Medulla oblongata (tissue), 1 donor: ENCODE measurements around the gene ZRSR2.
A peak's percentile ranks its signal among the peaks of the same experiment; 100 is the strongest.
"Not testable (repeated sequence)": the region's sequence is repeated elsewhere in the genome, so short reads cannot be mapped to it uniquely, and the experiment has no call there.

Experiments used
- DNase-seq: peaks from one replicate; pipeline ENCODE4 v3.0.0-alpha.2; 2015; ENCODE audit errors: extremely low spot score

Gene ZRSR2

GRCh38 chrX:15797707-15798106 is 7.4 kb downstream of the ZRSR2 start:
- DNase-seq: no peak

- no peak for DNase-seq
Measured at GRCh38 chrX:15804563-15804962, 14.3 kb downstream of the ZRSR2 start.

GRCh38 chrX:15808254-15808653 is 18.0 kb downstream of the ZRSR2 start:
- DNase-seq: no peak

GRCh38 chrX:15812192-15812938 is 22.1 kb downstream of the ZRSR2 start:
- no peak for DNase-seq

GRCh38 chrX:15813416-15813815 is 23.1 kb downstream of the ZRSR2 start:
- no peak for DNase-seq

GRCh38 chrX:15814771-15815365 is 24.6 kb downstream of the ZRSR2 start:
- no peak for DNase-seq

- DNase-seq: no peak
Measured at GRCh38 chrX:15815779-15816437, 25.6 kb downstream of the ZRSR2 start.

GRCh38 chrX:15816438-15816809 is 26.1 kb downstream of the ZRSR2 start:
- DNase-seq: no peak

- DNase-seq: no peak
Measured at GRCh38 chrX:15816886-15817285, 26.6 kb downstream of the ZRSR2 start.

- DNase-seq: no peak
Measured at GRCh38 chrX:15820106-15821073, 30.1 kb downstream of the ZRSR2 start.

GRCh38 chrX:15822922-15823321 is 32.6 kb downstream of the ZRSR2 start:
- no peak for DNase-seq

GRCh38 chrX:15825936-15826335 is 35.7 kb downstream of the ZRSR2 start:
- DNase-seq: no peak

GRCh38 chrX:15829217-15829616 is 38.9 kb downstream of the ZRSR2 start:
- DNase-seq: no peak

- DNase-seq: not testable (repeated sequence)
Measured at GRCh38 chrX:15831347-15831746, 41.1 kb downstream of the ZRSR2 start.

GRCh38 chrX:15834053-15834452 is 43.8 kb downstream of the ZRSR2 start:
- DNase-seq: no peak

GRCh38 chrX:15834827-15835595 is 44.7 kb downstream of the ZRSR2 start:
- no peak for DNase-seq

GRCh38 chrX:15838017-15838416 is 47.7 kb downstream of the ZRSR2 start:
- DNase-seq: no peak

GRCh38 chrX:15841853-15842516 is 51.7 kb downstream of the ZRSR2 start:
- no peak for DNase-seq

GRCh38 chrX:15843960-15844359 is 53.7 kb downstream of the ZRSR2 start:
- no peak for DNase-seq

- no peak for DNase-seq
Measured at GRCh38 chrX:15848576-15848975, 58.3 kb downstream of the ZRSR2 start.

GRCh38 chrX:15849555-15849954 is 59.3 kb downstream of the ZRSR2 start:
- peak; percentile 43 for DNase-seq
